Glutamatergic neuron (in vitro differentiated cells): ENCODE measurements around the gene DNER. TPM values are rescaled to one million over a fixed set of nuclear protein-coding genes. Genes with fewer than 3 reads are reported as not detected.

Experiments
- DNase-seq: peaks from one replicate; pipeline ENCODE4 v3.0.0; 2022
- H3K27ac Mint-ChIP-seq: one replicate; pipeline ENCODE4 v1.8.0; 2020; ENCODE audit warnings: mild to moderate bottlenecking, mixed read lengths, inconsistent platforms; ENCODE audit not compliant: unreplicated experiment
- H3K27me3 Mint-ChIP-seq: one replicate; pipeline ENCODE4 v1.8.0; 2020; ENCODE audit warnings: mild to moderate bottlenecking, moderate library complexity, mixed read lengths, inconsistent platforms; ENCODE audit not compliant: unreplicated experiment
- H3K36me3 Mint-ChIP-seq: one replicate; pipeline ENCODE4 v1.8.0; 2020; ENCODE audit warnings: mild to moderate bottlenecking, mixed read lengths, inconsistent platforms; ENCODE audit not compliant: unreplicated experiment
- H3K4me1 Mint-ChIP-seq: one replicate; pipeline ENCODE4 v1.8.0; 2020; ENCODE audit warnings: mild to moderate bottlenecking, low read depth, mixed read lengths, inconsistent platforms; ENCODE audit not compliant: unreplicated experiment
- H3K4me3 Mint-ChIP-seq: one replicate; pipeline ENCODE4 v1.8.0; 2020; ENCODE audit warnings: mild to moderate bottlenecking, mixed read lengths, inconsistent platforms; ENCODE audit not compliant: unreplicated experiment
- H3K9me3 Mint-ChIP-seq: one replicate; pipeline ENCODE4 v1.8.0; 2020; ENCODE audit warnings: mild to moderate bottlenecking, moderate library complexity, mixed read lengths, inconsistent platforms; ENCODE audit not compliant: unreplicated experiment
- CTCF ChIP-seq: fragments of 200-600 bp; sonication (generic); IDR thresholded peaks from one replicate; pipeline ENCODE4 v1.5.0; 2021; ENCODE audit not compliant: partially characterized antibody, unreplicated experiment
- total RNA-seq: library from RNA; stranded (reverse); fragmentation: NEBNext Ultra II Directional; extraction: Animal tissue kit (Norgen Biotek cat#: 25700); gene quantifications from one replicate; pipeline ENCODE4 v1.2.1, GENCODE V29; 2021; ENCODE audit not compliant: unreplicated experiment

Gene DNER
- total RNA-seq, 1 donor from 2014 or later: 36.0 TPM

GRCh38 chr2:229660951-229661350 lies 53.4 kb downstream of the DNER start:
- Mint-ChIP-seq H3K4me1 (no peaks in the 10 kb centered on the region), H3K4me3 (no peak overlapping the region), H3K27me3 (no peaks in the 10 kb centered on the region), H3K36me3 (no peaks in the 10 kb centered on the region), H3K9me3 (no peaks in the 10 kb centered on the region), H3K27ac (no peak overlapping the region)
- DNase-seq: no peak
- no peak for TF ChIP-seq CTCF

- H3K4me1 Mint-ChIP-seq: no peaks in the 10 kb centered on the region
- H3K27ac Mint-ChIP-seq: no peak overlapping the region
- H3K4me3 Mint-ChIP-seq: no peak overlapping the region
- no peaks in the 10 kb centered on the region for H3K9me3 Mint-ChIP-seq
- H3K27me3 Mint-ChIP-seq: no peaks in the 10 kb centered on the region
- no peak for DNase-seq
- no peaks in the 10 kb centered on the region for H3K36me3 Mint-ChIP-seq
- TF ChIP-seq CTCF: no peak
Measured at GRCh38 chr2:229660391-229660790, 54.0 kb downstream of the DNER start.

- H3K27me3 Mint-ChIP-seq: peaks cover 2% of the 10 kb centered on the region
- TF ChIP-seq CTCF: no peak
- no peak overlapping the region for H3K27ac Mint-ChIP-seq
- H3K4me1 Mint-ChIP-seq: peaks cover 6% of the 10 kb centered on the region
- DNase-seq: no peak
- H3K36me3 Mint-ChIP-seq: no peaks in the 10 kb centered on the region
- H3K9me3 Mint-ChIP-seq: no peaks in the 10 kb centered on the region
- H3K4me3 Mint-ChIP-seq: no peak overlapping the region
Measured at GRCh38 chr2:229658004-229658403, 56.4 kb downstream of the DNER start.

GRCh38 chr2:229654437-229654836 lies 59.9 kb downstream of the DNER start:
- H3K4me3 Mint-ChIP-seq: no peak overlapping the region
- TF ChIP-seq CTCF: no peak
- H3K27me3 Mint-ChIP-seq: peaks cover 2% of the 10 kb centered on the region
- no peak overlapping the region for H3K27ac Mint-ChIP-seq
- H3K36me3 Mint-ChIP-seq: no peaks in the 10 kb centered on the region
- H3K4me1 Mint-ChIP-seq: peaks cover 25% of the 10 kb centered on the region
- H3K9me3 Mint-ChIP-seq: no peaks in the 10 kb centered on the region
- no peak for DNase-seq

GRCh38 chr2:229653531-229653930 lies 60.8 kb downstream of the DNER start:
- Mint-ChIP-seq H3K4me1 (peaks cover 25% of the 10 kb centered on the region), H3K27me3 (peaks cover 2% of the 10 kb centered on the region), H3K4me3 (no peak overlapping the region), H3K9me3 (no peaks in the 10 kb centered on the region), H3K27ac (peak overlapping the region; percentile 50), H3K36me3 (no peaks in the 10 kb centered on the region)
- DNase-seq: no peak
- no peak for TF ChIP-seq CTCF
